Measurements from ENCODE around the gene SERTM1.

SERTM1 gene

GRCh38 chr13:36673838-36674326 lies at the start of gene SERTM1:
SERTM1 (plus strand) TSS chr13:36674020; CDS start chr13:36695079, 21,059 bp downstream.
- DNase-seq, result no peak

GRCh38 chr13:36628377-36629056 lies 45.3 kb upstream of the SERTM1 start:
- no peak for DNase-seq

GRCh38 chr13:36629057-36629385 lies 44.8 kb upstream of the SERTM1 start:
- no peak for DNase-seq

GRCh38 chr13:36630181-36630803 lies 43.5 kb upstream of the SERTM1 start:
- no peak for DNase-seq

- DNase-seq, result no peak
These were observed 34.2 kb upstream of the SERTM1 start for GRCh38 chr13:36639610-36640009.

GRCh38 chr13:36650611-36651010 lies 23.2 kb upstream of the SERTM1 start:
- no peak for DNase-seq

- no peak for DNase-seq
These were observed 8.2 kb upstream of the SERTM1 start for GRCh38 chr13:36665630-36666029.

- DNase-seq, result no peak
These were observed 7.2 kb upstream of the SERTM1 start for GRCh38 chr13:36666477-36667229.

GRCh38 chr13:36668316-36668715 lies 5.5 kb upstream of the SERTM1 start:
- no peak for DNase-seq

GRCh38 chr13:36673352-36673751 lies 468 bp upstream of the SERTM1 start:
- no peak for DNase-seq

GRCh38 chr13:36674337-36675212 lies 755 bp downstream of the SERTM1 start:
- DNase-seq, result no peak

GRCh38 chr13:36675213-36675536 lies 1.4 kb downstream of the SERTM1 start:
- DNase-seq, result no peak

- DNase-seq, result no peak
These were observed 7.1 kb downstream of the SERTM1 start for GRCh38 chr13:36680913-36681312.

GRCh38 chr13:36681894-36682624 lies 8.2 kb downstream of the SERTM1 start:
- DNase-seq, result no peak

- DNase-seq, result no peak
These were observed 9.9 kb downstream of the SERTM1 start for GRCh38 chr13:36683701-36684100.

- no peak for DNase-seq
These were observed 12.1 kb downstream of the SERTM1 start for GRCh38 chr13:36685927-36686326.

GRCh38 chr13:36696410-36697010 lies 22.7 kb downstream of the SERTM1 start:
- no peak for DNase-seq

GRCh38 chr13:36700170-36700569 lies 26.4 kb downstream of the SERTM1 start:
- no peak for DNase-seq

- no peak for DNase-seq
These were observed 32.9 kb downstream of the SERTM1 start for GRCh38 chr13:36706755-36707154.

GRCh38 chr13:36709136-36709890 lies 35.5 kb downstream of the SERTM1 start:
- DNase-seq, result no peak

GRCh38 chr13:36710396-36710795 lies 36.6 kb downstream of the SERTM1 start:
- no peak for DNase-seq
